MM.1S (cell line): ENCODE data around the gene TPRG1.

Experiments used
- DNase-seq: peaks from one replicate; pipeline ENCODE4 v3.0.0-alpha.2; 2015
- H2AFZ ChIP-seq: fragments of 300-600 bp; sonication (generic); 2 replicates; pipeline ENCODE4 v1.6.0; 2016; ENCODE audit warnings: antibody characterized with exemption, low read length
- H3F3A ChIP-seq: fragments of 300-600 bp; sonication (generic); 2 replicates; pipeline ENCODE4 v1.6.1; 2016; ENCODE audit warnings: mild to moderate bottlenecking, antibody characterized with exemption, low read length, moderate library complexity, mixed read lengths; ENCODE audit not compliant: insufficient read depth
- H3K27ac ChIP-seq: fragments of 300-600 bp; sonication (generic); 2 replicates; pipeline ENCODE4 v1.5.1; 2016; ENCODE audit warnings: mild to moderate bottlenecking, low read length
- H3K27me3 ChIP-seq: fragments of 300-600 bp; sonication (generic); replicated peaks from 2 replicates; pipeline ENCODE4 v1.6.0; 2016; ENCODE audit warnings: low read length; ENCODE audit not compliant: insufficient read depth
- H3K36me3 ChIP-seq: fragments of 300-600 bp; sonication (generic); replicated peaks from 2 replicates; pipeline ENCODE4 v1.6.1; 2016; ENCODE audit warnings: mild to moderate bottlenecking, low read length, mixed read lengths; ENCODE audit not compliant: insufficient read depth
- H3K4me1 ChIP-seq: fragments of 300-600 bp; sonication (generic); 2 replicates; pipeline ENCODE4 v1.6.1; 2016; ENCODE audit warnings: low read length, mixed read lengths
- H3K4me2 ChIP-seq: fragments of 300-600 bp; sonication (generic); 2 replicates; pipeline ENCODE4 v1.6.0; 2016; ENCODE audit warnings: low read depth, low read length
- H3K4me3 ChIP-seq: fragments of 300-600 bp; sonication (generic); 2 replicates; pipeline ENCODE4 v1.5.1; 2016; ENCODE audit warnings: low read length, mixed read lengths
- H3K79me2 ChIP-seq: fragments of 300-600 bp; sonication (generic); 2 replicates; pipeline ENCODE4 v1.6.1; 2016; ENCODE audit warnings: mixed run types, low read length, mixed read lengths
- H3K9ac ChIP-seq: fragments of 300-600 bp; sonication (generic); 2 replicates; pipeline ENCODE4 v1.6.1; 2016; ENCODE audit warnings: low read length, mixed read lengths
- H3K9me2 ChIP-seq: fragments of 300-600 bp; sonication (generic); replicated peaks from 2 replicates; pipeline ENCODE4 v1.6.1; 2016; ENCODE audit warnings: mild to moderate bottlenecking, low read length, mixed read lengths; ENCODE audit not compliant: insufficient read depth
- H3K9me3 ChIP-seq: fragments of 300-600 bp; sonication (generic); replicated peaks from 2 replicates; pipeline ENCODE4 v1.6.1; 2016; ENCODE audit warnings: mild to moderate bottlenecking, low read length, mixed read lengths; ENCODE audit not compliant: insufficient read depth
- H4K20me1 ChIP-seq: fragments of 300-600 bp; sonication (generic); 2 replicates; pipeline ENCODE4 v1.6.1; 2016; ENCODE audit warnings: mild to moderate bottlenecking, low read length, moderate library complexity, mixed read lengths; ENCODE audit not compliant: insufficient read depth
- EZH2 ChIP-seq: fragments of 300-600 bp; sonication (generic); optimal IDR thresholded peaks from 2 replicates; pipeline ENCODE3; 2017; ENCODE audit warnings: low read depth, mild to moderate bottlenecking, antibody characterized with exemption, low read length, mixed read lengths
- EZH2phosphoT487 ChIP-seq: fragments of 300-600 bp; sonication (generic); IDR thresholded peaks from 2 replicates; pipeline ENCODE4 v1.6.1; 2018; ENCODE audit warnings: antibody characterized with exemption, low read length
- TF ChIP-seq, protein P1 (sequence below): fragments of 300-600 bp; sonication (generic); IDR thresholded peaks from 2 replicates; pipeline ENCODE4 v1.5.1; 2016; ENCODE audit warnings: antibody characterized with exemption, low read length, mixed read lengths

Gene TPRG1

DNA sequence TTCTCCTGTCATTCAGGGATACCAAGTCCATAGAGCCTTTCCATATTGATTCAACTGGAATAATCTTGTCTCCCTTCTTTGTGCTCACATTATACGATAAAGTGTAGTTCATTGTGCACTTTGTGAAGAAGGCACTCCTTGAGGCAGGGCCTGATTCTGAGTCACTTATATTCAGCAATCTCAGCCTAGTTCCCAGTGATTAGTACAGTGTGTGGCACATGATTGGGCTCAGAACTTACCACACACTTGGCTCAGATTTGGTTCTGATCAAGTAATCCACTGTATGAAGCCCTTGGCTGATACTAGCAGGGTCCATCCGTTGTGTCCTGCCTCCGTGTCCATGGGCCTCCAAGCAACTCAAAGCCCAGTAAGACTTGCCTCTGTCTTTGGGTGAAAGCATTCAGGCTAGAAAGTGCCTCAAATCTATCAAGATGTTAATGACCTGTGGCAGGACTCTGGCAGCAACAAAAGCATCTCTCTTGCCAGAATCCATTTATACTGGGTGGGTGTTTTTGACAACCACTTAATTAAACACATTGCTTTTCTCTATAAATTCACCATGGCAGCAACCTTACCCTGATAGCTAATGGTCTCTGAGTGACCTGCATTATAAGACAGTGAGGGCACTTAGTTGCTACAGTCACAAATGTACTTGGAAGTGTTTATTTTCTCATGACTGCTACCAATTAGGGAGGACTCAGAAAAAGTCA is 51.3 kb downstream of the TPRG1 start:
- no peak overlapping the region for H3K4me3 ChIP-seq
- H3K36me3 ChIP-seq = no peaks in the 10 kb centered on the region
- H3K27me3 ChIP-seq = no peaks in the 10 kb centered on the region
- no peaks in the 10 kb centered on the region for H3F3A ChIP-seq
- H2AFZ ChIP-seq = no peak overlapping the region
- TF ChIP-seq, protein P1, sequence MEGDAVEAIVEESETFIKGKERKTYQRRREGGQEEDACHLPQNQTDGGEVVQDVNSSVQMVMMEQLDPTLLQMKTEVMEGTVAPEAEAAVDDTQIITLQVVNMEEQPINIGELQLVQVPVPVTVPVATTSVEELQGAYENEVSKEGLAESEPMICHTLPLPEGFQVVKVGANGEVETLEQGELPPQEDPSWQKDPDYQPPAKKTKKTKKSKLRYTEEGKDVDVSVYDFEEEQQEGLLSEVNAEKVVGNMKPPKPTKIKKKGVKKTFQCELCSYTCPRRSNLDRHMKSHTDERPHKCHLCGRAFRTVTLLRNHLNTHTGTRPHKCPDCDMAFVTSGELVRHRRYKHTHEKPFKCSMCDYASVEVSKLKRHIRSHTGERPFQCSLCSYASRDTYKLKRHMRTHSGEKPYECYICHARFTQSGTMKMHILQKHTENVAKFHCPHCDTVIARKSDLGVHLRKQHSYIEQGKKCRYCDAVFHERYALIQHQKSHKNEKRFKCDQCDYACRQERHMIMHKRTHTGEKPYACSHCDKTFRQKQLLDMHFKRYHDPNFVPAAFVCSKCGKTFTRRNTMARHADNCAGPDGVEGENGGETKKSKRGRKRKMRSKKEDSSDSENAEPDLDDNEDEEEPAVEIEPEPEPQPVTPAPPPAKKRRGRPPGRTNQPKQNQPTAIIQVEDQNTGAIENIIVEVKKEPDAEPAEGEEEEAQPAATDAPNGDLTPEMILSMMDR = no peak
- TF ChIP-seq EZH2 (no peak), EZH2phosphoT487 (no peak)
- no peak overlapping the region for H3K9ac ChIP-seq
- H3K9me2 ChIP-seq = no peaks in the 10 kb centered on the region
- H3K4me1 ChIP-seq = no peaks in the 10 kb centered on the region
- H3K27ac ChIP-seq = no peak overlapping the region
- H3K9me3 ChIP-seq = no peaks in the 10 kb centered on the region
- H3K79me2 ChIP-seq = no peaks in the 10 kb centered on the region
- no peak overlapping the region for H3K4me2 ChIP-seq
- no peak for DNase-seq
- no peaks in the 10 kb centered on the region for H4K20me1 ChIP-seq

DNA sequence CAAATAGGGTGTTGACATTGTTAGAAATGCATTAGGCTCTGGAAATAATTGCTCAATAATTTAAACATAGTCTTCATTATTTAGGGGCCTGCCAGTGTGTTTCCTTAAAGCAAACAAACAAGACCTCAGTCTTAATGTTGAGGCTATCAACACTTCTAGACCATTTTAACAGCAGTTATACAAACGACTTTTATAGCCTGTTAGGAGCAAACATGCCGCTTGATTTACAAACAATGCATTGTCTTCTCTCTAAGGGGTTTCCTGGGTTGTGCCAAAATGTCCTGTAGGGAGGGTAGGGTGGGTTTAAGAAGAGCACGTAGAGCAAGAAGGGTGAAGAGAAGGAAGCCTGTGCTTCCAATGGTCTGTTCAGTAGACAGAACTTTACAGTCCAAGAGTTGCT is 53.7 kb downstream of the TPRG1 start:
- Histone ChIP-seq H3K27me3 (no peaks in the 10 kb centered on the region), H2AFZ (no peak overlapping the region), H3K27ac (no peak overlapping the region), H3K79me2 (no peaks in the 10 kb centered on the region), H3K4me2 (no peak overlapping the region), H3K9me3 (no peaks in the 10 kb centered on the region), H4K20me1 (no peaks in the 10 kb centered on the region), H3K9ac (no peak overlapping the region), H3F3A (no peaks in the 10 kb centered on the region), H3K36me3 (no peaks in the 10 kb centered on the region), H3K9me2 (no peaks in the 10 kb centered on the region), H3K4me1 (no peaks in the 10 kb centered on the region), H3K4me3 (no peak overlapping the region)
- TF ChIP-seq EZH2 = no peak
- TF ChIP-seq EZH2phosphoT487 = no peak
- TF ChIP-seq, protein P1 = no peak
- DNase-seq = no peak

DNA sequence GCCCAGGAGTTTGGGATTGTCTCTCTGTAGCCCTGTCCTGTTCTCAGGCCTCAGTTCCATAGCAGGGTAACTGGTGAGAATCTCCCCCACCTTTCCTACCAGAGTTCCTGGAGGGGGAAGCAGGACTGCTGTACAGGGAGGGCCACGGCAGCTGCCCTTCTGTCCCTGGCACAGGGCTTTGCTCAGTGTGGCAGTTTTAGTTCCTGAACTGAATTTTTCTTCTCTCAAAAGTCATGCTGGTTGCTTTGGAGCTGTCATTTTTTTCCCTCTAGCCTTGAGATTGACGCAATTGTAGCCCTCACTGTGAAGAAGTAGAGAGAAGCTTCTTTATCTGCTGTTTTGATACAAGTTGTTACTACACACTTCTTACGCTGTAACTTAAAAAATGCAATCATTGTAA is 55.5 kb downstream of the TPRG1 start:
- Histone ChIP-seq H3K27me3 (no peaks in the 10 kb centered on the region), H3K4me2 (no peak overlapping the region), H3K9me2 (no peaks in the 10 kb centered on the region), H3K9me3 (no peaks in the 10 kb centered on the region), H3K4me3 (no peak overlapping the region), H4K20me1 (no peaks in the 10 kb centered on the region), H3K36me3 (no peaks in the 10 kb centered on the region), H3K4me1 (no peaks in the 10 kb centered on the region), H3K27ac (no peak overlapping the region), H2AFZ (no peak overlapping the region), H3F3A (no peaks in the 10 kb centered on the region), H3K9ac (no peak overlapping the region), H3K79me2 (no peaks in the 10 kb centered on the region)
- TF ChIP-seq EZH2phosphoT487 = no peak
- TF ChIP-seq EZH2 = no peak
- TF ChIP-seq, protein P1 = no peak
- DNase-seq = no peak
